ENCODE measurements around the gene ERCC6L.

The ERCC6L gene

GRCh38 chrX:72269671-72270251 lies 30.9 kb upstream of the ERCC6L start:
- no peaks in the 10 kb centered on the region for H3K27me3 ChIP-seq (ENCODE audit: control insufficient read depth, low read length)
- peaks cover 59% of the 10 kb centered on the region for H3K36me3 ChIP-seq (ENCODE audit: control insufficient read depth, low read length)
- no peaks in the 10 kb centered on the region; the same call in none of the 2 replicates for H4K20me1 ChIP-seq (ENCODE audit: control insufficient read depth, insufficient read depth, low read depth, low read length)
- H3K4me3 ChIP-seq (ENCODE audit: low read length): no peak overlapping the region
- H3K4me2 ChIP-seq (ENCODE audit: low read length): no peak overlapping the region
- no peaks in the 10 kb centered on the region for H3K9me3 ChIP-seq (ENCODE audit: control insufficient read depth, insufficient read depth, low read length)
- H3K4me1 ChIP-seq (ENCODE audit: control insufficient read depth, low read length): peaks cover 8% of the 10 kb centered on the region
- H3K9me2 ChIP-seq (replicated peaks; ENCODE audit: control insufficient read depth, low read length): no peaks in the 10 kb centered on the region
- H3K79me2 ChIP-seq (ENCODE audit: control insufficient read depth, low read length): peaks cover 12% of the 10 kb centered on the region
- no peak for TF ChIP-seq EZH2phosphoT487 (IDR thresholded peaks at IDR 0.05; ENCODE audit: borderline replicate concordance, low read length)
- no peak for TF ChIP-seq CTCF (IDR thresholded peaks at IDR 0.05; ENCODE audit: low read depth, low read length, poor library complexity, severe bottlenecking)
- peaks cover 50% of the 10 kb centered on the region for H3F3A ChIP-seq (ENCODE audit: control insufficient read depth, insufficient read depth)
- H3K27ac ChIP-seq (ENCODE audit: low read depth, low read length): no peak overlapping the region

GRCh38 chrX:72268597-72269365 lies 30.0 kb upstream of the ERCC6L start:
- no peak overlapping the region for H3K4me2 ChIP-seq (ENCODE audit: low read length)
- peaks cover 49% of the 10 kb centered on the region for H3K36me3 ChIP-seq (ENCODE audit: control insufficient read depth, low read length)
- no peaks in the 10 kb centered on the region for H3K4me1 ChIP-seq (ENCODE audit: control insufficient read depth, low read length)
- peaks cover 2% of the 10 kb centered on the region for H3K79me2 ChIP-seq (ENCODE audit: control insufficient read depth, low read length)
- no peak overlapping the region for H3K27ac ChIP-seq (ENCODE audit: low read depth, low read length)
- no peaks in the 10 kb centered on the region for H3K9me3 ChIP-seq (ENCODE audit: control insufficient read depth, insufficient read depth, low read length)
- no peaks in the 10 kb centered on the region for H3K9me2 ChIP-seq (replicated peaks; ENCODE audit: control insufficient read depth, low read length)
- TF ChIP-seq EZH2phosphoT487 (IDR thresholded peaks at IDR 0.05; ENCODE audit: borderline replicate concordance, low read length) (no peak), CTCF (IDR thresholded peaks at IDR 0.05; ENCODE audit: low read depth, low read length, poor library complexity, severe bottlenecking) (no peak)
- no peaks in the 10 kb centered on the region for H3K27me3 ChIP-seq (ENCODE audit: control insufficient read depth, low read length)
- no peaks in the 10 kb centered on the region; the same call in 1 of the 2 replicates for H4K20me1 ChIP-seq (ENCODE audit: control insufficient read depth, insufficient read depth, low read depth, low read length)
- no peak overlapping the region for H3K4me3 ChIP-seq (ENCODE audit: low read length)
- peaks cover 41% of the 10 kb centered on the region for H3F3A ChIP-seq (ENCODE audit: control insufficient read depth, insufficient read depth)

- Histone ChIP-seq H3K27me3 (ENCODE audit: control insufficient read depth, low read length) (no peaks in the 10 kb centered on the region), H3K4me2 (ENCODE audit: low read length) (no peak overlapping the region), H3K36me3 (ENCODE audit: control insufficient read depth, low read length) (peaks cover 16% of the 10 kb centered on the region), H3K9me2 (replicated peaks; ENCODE audit: control insufficient read depth, low read length) (no peaks in the 10 kb centered on the region), H3F3A (ENCODE audit: control insufficient read depth, insufficient read depth) (peaks cover 19% of the 10 kb centered on the region), H3K4me3 (ENCODE audit: low read length) (no peak overlapping the region), H3K9me3 (ENCODE audit: control insufficient read depth, insufficient read depth, low read length) (no peaks in the 10 kb centered on the region), H3K27ac (ENCODE audit: low read depth, low read length) (no peak overlapping the region), H3K4me1 (ENCODE audit: control insufficient read depth, low read length) (no peaks in the 10 kb centered on the region), H4K20me1 (ENCODE audit: control insufficient read depth, insufficient read depth, low read depth, low read length) (no peaks in the 10 kb centered on the region), H3K79me2 (ENCODE audit: control insufficient read depth, low read length) (no peaks in the 10 kb centered on the region)
- TF ChIP-seq CTCF (IDR thresholded peaks at IDR 0.05; ENCODE audit: low read depth, low read length, poor library complexity, severe bottlenecking) (no peak), EZH2phosphoT487 (IDR thresholded peaks at IDR 0.05; ENCODE audit: borderline replicate concordance, low read length) (no peak)
Measured at GRCh38 chrX:72265263-72265662, 26.4 kb upstream of the ERCC6L start.

Measured in DOHH2 (cell line).